Neural progenitor cell (in vitro differentiated cells): ENCODE results near the gene KCNJ9. TPM values are rescaled to one million over a fixed set of nuclear protein-coding genes. Genes with fewer than 3 reads are reported as not detected.

Source experiments
- DNase-seq: peaks from one replicate; pipeline ENCODE4 v3.0.0-alpha.2; 2016; ENCODE audit warnings: low spot score
- H2AFZ ChIP-seq: fragments of 200-600 bp; sonication (generic); replicated peaks from 2 replicates; pipeline ENCODE4 v1.6.1; 2016; ENCODE audit warnings: antibody characterized with exemption
- H3F3A ChIP-seq: fragments of 200-600 bp; sonication (generic); 2 replicates; pipeline ENCODE4 v1.6.1; 2016; ENCODE audit warnings: antibody characterized with exemption, low read depth
- H3K27ac ChIP-seq: fragments of 200-600 bp; sonication (generic); 2 replicates; pipeline ENCODE4 v1.5.1; 2016; ENCODE audit warnings: mild to moderate bottlenecking
- H3K27me3 ChIP-seq: fragments of 200-600 bp; sonication (generic); 2 replicates; pipeline ENCODE4 v1.6.1; 2016; ENCODE audit warnings: mild to moderate bottlenecking, moderate library complexity
- H3K36me3 ChIP-seq: fragments of 200-600 bp; sonication (generic); 2 replicates; pipeline ENCODE4 v1.5.1; 2016
- H3K4me1 ChIP-seq: fragments of 200-600 bp; sonication (generic); 2 replicates; pipeline ENCODE4 v1.6.1; 2016; ENCODE audit warnings: mixed run types
- H3K4me2 ChIP-seq: fragments of 200-600 bp; sonication (generic); 2 replicates; pipeline ENCODE4 v1.6.1; 2016
- H3K4me3 ChIP-seq: fragments of 200-600 bp; sonication (generic); 2 replicates; pipeline ENCODE4 v1.5.1; 2016
- H3K79me2 ChIP-seq: fragments of 200-600 bp; sonication (generic); 2 replicates; pipeline ENCODE4 v1.6.1; 2016; ENCODE audit warnings: low read depth
- H3K9ac ChIP-seq: fragments of 200-600 bp; sonication (generic); 2 replicates; pipeline ENCODE4 v1.6.1; 2016
- H3K9me3 ChIP-seq: fragments of 200-600 bp; sonication (generic); 2 replicates; pipeline ENCODE4 v1.5.1; 2016; ENCODE audit warnings: low read depth
- H4K20me1 ChIP-seq: fragments of 200-600 bp; sonication (generic); 2 replicates; pipeline ENCODE4 v1.6.1; 2016; ENCODE audit warnings: low read depth
- H3K27ac Mint-ChIP-seq: 3 replicates; pipeline ENCODE4 v1.8.0; 2021; ENCODE audit warnings: mixed read lengths
- H3K27me3 Mint-ChIP-seq: 2 replicates; pipeline ENCODE4 v1.8.0; 2022; ENCODE audit warnings: low read depth, mild to moderate bottlenecking, inconsistent platforms, moderate library complexity, mixed read lengths; ENCODE audit not compliant: insufficient read depth
- H3K36me3 Mint-ChIP-seq: 3 replicates; pipeline ENCODE4 v1.8.0; 2021; ENCODE audit warnings: mixed read lengths
- H3K4me1 Mint-ChIP-seq: 3 replicates; pipeline ENCODE4 v1.8.0; 2021; ENCODE audit warnings: mixed read lengths
- H3K4me3 Mint-ChIP-seq: 3 replicates; pipeline ENCODE4 v1.8.0; 2021; ENCODE audit warnings: mild to moderate bottlenecking, moderate library complexity, mixed read lengths
- H3K9me3 Mint-ChIP-seq: 3 replicates; pipeline ENCODE4 v1.8.0; 2020; ENCODE audit warnings: mixed read lengths
- CTCF ChIP-seq: fragments of 200-600 bp; sonication (generic); IDR thresholded peaks from 2 replicates; pipeline ENCODE4 v1.5.1; 2017; ENCODE audit warnings: antibody characterized with exemption, mild to moderate bottlenecking
- EZH2 ChIP-seq: fragments of 200-600 bp; sonication (generic); IDR thresholded peaks from 2 replicates; pipeline ENCODE4 v1.6.1; 2017; ENCODE audit warnings: antibody characterized with exemption, mild to moderate bottlenecking, moderate library complexity
- EZH2phosphoT487 ChIP-seq: fragments of 200-600 bp; sonication (generic); IDR thresholded peaks from 2 replicates; pipeline ENCODE4 v1.6.1; 2017; ENCODE audit warnings: antibody characterized with exemption
- total RNA-seq: library from RNA; depleted of rRNA; stranded (reverse); fragments of >200 nt; gene quantifications from 2 replicates; pipeline ENCODE4 v1.2.3, GENCODE V29; 2015; ENCODE audit warnings: low replicate concordance

KCNJ9 gene
- total RNA-seq, 1 donor from 2014 or later: 0.09 TPM

DNA sequence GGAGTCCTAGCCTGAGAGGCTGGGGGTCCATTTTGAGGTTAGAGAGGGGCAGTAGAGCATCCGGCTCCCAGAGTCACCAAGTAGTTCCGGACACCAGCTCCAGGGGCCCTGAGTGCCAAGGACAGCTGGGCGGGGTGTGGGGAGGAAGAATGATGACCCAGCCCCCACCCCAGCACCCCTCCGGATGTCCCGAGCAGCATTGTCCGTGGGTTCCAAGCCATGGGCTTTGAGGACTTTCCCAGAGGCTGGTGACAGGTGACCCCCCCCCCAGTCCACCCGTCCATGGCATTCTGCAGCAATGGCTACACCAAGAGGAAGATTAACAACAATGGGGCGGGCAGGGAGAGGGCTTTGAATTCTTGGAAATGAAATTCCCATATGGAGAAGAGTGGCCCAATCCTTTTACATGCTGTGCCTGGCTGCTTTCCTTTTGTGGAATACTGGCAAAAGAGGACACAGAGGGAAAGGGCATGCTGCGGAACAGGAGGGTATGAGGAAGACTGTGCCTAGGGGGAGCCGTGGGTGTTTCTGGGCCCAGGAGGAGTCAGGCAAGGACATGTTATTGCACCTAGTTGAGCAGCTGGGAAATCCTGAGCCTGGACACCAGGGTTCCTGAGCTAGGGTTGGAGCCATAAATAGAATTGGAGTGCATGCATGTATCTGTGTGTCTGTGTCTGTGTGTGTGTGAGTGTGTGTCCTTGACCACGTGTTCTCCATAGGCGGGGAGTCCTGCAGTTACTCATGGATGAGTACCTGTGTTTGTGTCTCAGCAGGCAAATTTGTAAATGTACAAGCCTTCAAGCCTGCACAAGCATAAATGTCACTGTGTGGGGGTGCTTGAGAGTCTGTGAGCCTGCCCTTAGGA lies 35.2 kb downstream of the KCNJ9 start:
- H3K9me3 Mint-ChIP-seq: no peaks in the 10 kb centered on the region
- H3F3A ChIP-seq: peaks cover 41% of the 10 kb centered on the region
- peaks cover 54% of the 10 kb centered on the region for H3K79me2 ChIP-seq
- no peak overlapping the region for H2AFZ ChIP-seq
- H3K27ac ChIP-seq: no peak overlapping the region
- peak overlapping the region; percentile 65 for H3K4me3 ChIP-seq
- H3K9ac ChIP-seq: peak overlapping the region; percentile 57
- peaks cover 8% of the 10 kb centered on the region for H3K27me3 Mint-ChIP-seq
- H4K20me1 ChIP-seq: peaks cover 37% of the 10 kb centered on the region
- H3K4me3 Mint-ChIP-seq: peak overlapping the region; percentile 91
- H3K4me2 ChIP-seq: peak overlapping the region; percentile 97
- no peaks in the 10 kb centered on the region for H3K9me3 ChIP-seq
- TF ChIP-seq EZH2phosphoT487: no peak
- no peak for TF ChIP-seq EZH2
- no peak for TF ChIP-seq CTCF
- peak overlapping the region; percentile 89 for H3K27ac Mint-ChIP-seq
- H3K36me3 Mint-ChIP-seq: peaks cover 6% of the 10 kb centered on the region
- DNase-seq: no peak
- peaks cover 73% of the 10 kb centered on the region for H3K4me1 Mint-ChIP-seq
- peaks cover 6% of the 10 kb centered on the region for H3K36me3 ChIP-seq
- no peaks in the 10 kb centered on the region for H3K27me3 ChIP-seq
- peaks cover 81% of the 10 kb centered on the region for H3K4me1 ChIP-seq

DNA sequence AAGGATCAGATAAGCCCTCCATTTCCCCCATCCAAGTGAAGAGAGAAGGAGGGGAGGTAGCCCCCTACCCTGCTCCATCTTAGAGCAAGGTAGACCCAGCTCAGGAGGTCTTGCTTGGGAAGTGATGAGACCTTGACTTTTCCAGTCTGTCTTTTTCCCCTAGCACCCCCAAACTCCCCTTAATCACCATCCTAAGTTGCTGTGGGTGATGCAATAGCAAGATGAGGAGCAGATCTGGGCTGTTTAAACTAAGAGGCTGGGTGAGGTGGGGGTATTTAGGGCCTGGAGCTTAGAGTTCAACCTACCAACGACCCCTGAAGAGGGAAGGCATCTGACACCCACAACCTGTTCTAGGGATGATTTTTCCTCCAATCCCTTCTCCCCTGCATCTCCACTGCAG lies 36.0 kb downstream of the KCNJ9 start:
- Histone ChIP-seq H3K9ac (peak overlapping the region; percentile 28), H2AFZ (no peak overlapping the region), H4K20me1 (peaks cover 42% of the 10 kb centered on the region), H3K4me3 (peak overlapping the region; percentile 65), H3K36me3 (peaks cover 8% of the 10 kb centered on the region), H3K27ac (peak overlapping the region; percentile 23), H3K79me2 (peaks cover 54% of the 10 kb centered on the region), H3K4me1 (peaks cover 73% of the 10 kb centered on the region), H3K9me3 (no peaks in the 10 kb centered on the region), H3K4me2 (peak overlapping the region; percentile 97), H3K27me3 (no peaks in the 10 kb centered on the region), H3F3A (peaks cover 41% of the 10 kb centered on the region)
- H3K4me1 Mint-ChIP-seq: peaks cover 68% of the 10 kb centered on the region
- DNase-seq: no peak
- no peak overlapping the region for H3K27ac Mint-ChIP-seq
- H3K9me3 Mint-ChIP-seq: no peaks in the 10 kb centered on the region
- peaks cover 8% of the 10 kb centered on the region for H3K27me3 Mint-ChIP-seq
- peak overlapping the region; percentile 91 for H3K4me3 Mint-ChIP-seq
- TF ChIP-seq EZH2: no peak
- no peak for TF ChIP-seq EZH2phosphoT487
- TF ChIP-seq CTCF: no peak
- H3K36me3 Mint-ChIP-seq: peaks cover 9% of the 10 kb centered on the region

GRCh38 chr1:160117709-160118183 lies 36.4 kb downstream of the KCNJ9 start:
- Mint-ChIP-seq H3K4me1 (peaks cover 64% of the 10 kb centered on the region), H3K27me3 (peaks cover 4% of the 10 kb centered on the region), H3K4me3 (peak overlapping the region; percentile 91), H3K36me3 (peaks cover 11% of the 10 kb centered on the region), H3K27ac (peak overlapping the region; percentile 29), H3K9me3 (no peaks in the 10 kb centered on the region)
- Histone ChIP-seq H3K27me3 (no peaks in the 10 kb centered on the region), H3K9ac (peak overlapping the region; percentile 28), H3K27ac (peak overlapping the region; percentile 23), H3K79me2 (peaks cover 54% of the 10 kb centered on the region), H3F3A (peaks cover 41% of the 10 kb centered on the region), H3K4me3 (peak overlapping the region; percentile 65), H3K4me2 (peak overlapping the region; percentile 97), H4K20me1 (peaks cover 42% of the 10 kb centered on the region), H3K36me3 (peaks cover 8% of the 10 kb centered on the region), H3K4me1 (peaks cover 69% of the 10 kb centered on the region), H2AFZ (no peak overlapping the region), H3K9me3 (no peaks in the 10 kb centered on the region)
- no peak for TF ChIP-seq CTCF
- TF ChIP-seq EZH2: no peak
- no peak for TF ChIP-seq EZH2phosphoT487
- DNase-seq: peak; percentile 72
